Omental fat pad (tissue), 4 donors: ENCODE results near the gene ZNF142. TPM values are rescaled to one million over a fixed set of nuclear protein-coding genes. Genes with fewer than 3 reads are reported as not detected.
A peak's percentile ranks its signal among the peaks of the same experiment; 100 is the strongest.

Experiments used
- ATAC-seq: fragments of 150-250 bp; one replicate; pipeline ENCODE4 v1.9.1; 2016; ENCODE audit warnings: mild to moderate bottlenecking, moderate library complexity; ENCODE audit not compliant: low FRiP score
- DNase-seq: peaks from one replicate; pipeline ENCODE4 v3.0.0-alpha.2; 2019; ENCODE audit warnings: low spot score
- CTCF ChIP-seq, 3 donors: fragments of 450-650 bp; IDR thresholded peaks; one replicate each; pipeline ENCODE4 v1.5.1; 2016 to 2017; ENCODE audit warnings: antibody characterized with exemption in 3 of 3, mild to moderate bottlenecking in 3 of 3, moderate library complexity in 2 of 3
- total RNA-seq, 4 donors: library from RNA; depleted of rRNA; stranded (reverse); fragments of >200 nt; gene quantifications; one replicate each; pipeline ENCODE4 v1.1.0, GENCODE V29; 2016

The ZNF142 gene
- total RNA-seq, 4 donors from 2014 or later = 10.0 to 26.0 (median 18.1) TPM

DNA sequence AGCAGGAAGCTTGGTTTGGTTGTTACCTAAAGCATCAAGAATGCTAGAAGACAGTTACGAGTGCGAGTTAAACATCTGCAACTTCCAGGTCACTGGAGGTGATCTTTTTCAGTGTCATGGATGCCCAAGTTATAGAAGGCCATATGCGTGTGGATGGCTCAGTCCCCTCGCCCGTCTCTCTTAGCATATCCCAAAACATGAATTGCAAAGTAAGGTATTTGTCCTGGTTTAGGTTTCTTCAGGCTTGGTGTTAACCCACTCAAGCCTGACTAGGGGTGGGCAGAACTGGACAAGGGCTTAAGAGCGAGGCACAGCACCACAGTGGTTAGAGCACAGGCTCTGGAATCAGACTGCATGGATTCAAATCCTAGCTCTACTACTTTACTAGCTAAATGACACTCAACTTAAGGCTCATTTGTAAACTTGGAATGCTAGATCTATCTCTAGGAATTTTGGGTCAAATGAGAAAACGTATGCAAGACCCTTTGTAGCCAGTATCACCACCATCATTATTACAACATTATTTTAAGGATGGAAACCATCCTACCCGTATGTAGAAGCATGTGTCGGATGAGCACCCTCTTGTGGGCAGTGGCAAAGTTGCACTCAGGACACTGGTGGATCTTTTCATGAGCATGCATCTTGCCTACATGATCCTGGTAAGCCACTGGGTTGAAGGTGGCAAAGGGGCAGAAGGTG is 11.2 kb downstream of the ZNF142 start:
- peak in 2 of 3 donors; percentile 14 to 53 for TF ChIP-seq CTCF (IDR thresholded peaks at IDR 0.05)
- no peak for DNase-seq

GRCh38 chr2:218645126-218645525 is 14.3 kb downstream of the ZNF142 start:
- TF ChIP-seq CTCF (IDR thresholded peaks at IDR 0.05) = no peak
- DNase-seq = no peak
- no peak for ATAC-seq

More for the DNA sequence above, 11.2 kb downstream of the ZNF142 start:
- no peak for ATAC-seq

DNA sequence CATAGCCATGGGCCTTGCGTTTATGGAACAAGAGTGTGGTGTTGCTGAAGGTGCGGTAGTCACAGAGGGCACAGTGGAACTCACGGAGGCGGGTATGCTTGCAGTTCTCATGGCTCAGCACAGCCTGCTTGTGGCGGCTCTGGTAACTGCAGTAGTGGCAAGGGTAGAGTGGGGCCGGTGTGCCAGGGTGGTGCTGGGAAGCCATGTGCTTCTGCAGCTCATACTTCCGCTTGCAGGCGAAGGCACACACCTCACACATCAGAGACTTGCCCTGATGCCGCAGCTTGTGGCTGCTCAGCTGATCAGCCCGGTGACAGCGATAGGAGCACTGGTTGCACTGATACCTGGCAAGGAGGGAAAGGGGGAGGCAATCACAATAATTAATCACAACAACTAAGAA is 14.7 kb downstream of the ZNF142 start:
- ATAC-seq (no peak), DNase-seq (no peak)
- no peak for TF ChIP-seq CTCF (IDR thresholded peaks at IDR 0.05)

DNA sequence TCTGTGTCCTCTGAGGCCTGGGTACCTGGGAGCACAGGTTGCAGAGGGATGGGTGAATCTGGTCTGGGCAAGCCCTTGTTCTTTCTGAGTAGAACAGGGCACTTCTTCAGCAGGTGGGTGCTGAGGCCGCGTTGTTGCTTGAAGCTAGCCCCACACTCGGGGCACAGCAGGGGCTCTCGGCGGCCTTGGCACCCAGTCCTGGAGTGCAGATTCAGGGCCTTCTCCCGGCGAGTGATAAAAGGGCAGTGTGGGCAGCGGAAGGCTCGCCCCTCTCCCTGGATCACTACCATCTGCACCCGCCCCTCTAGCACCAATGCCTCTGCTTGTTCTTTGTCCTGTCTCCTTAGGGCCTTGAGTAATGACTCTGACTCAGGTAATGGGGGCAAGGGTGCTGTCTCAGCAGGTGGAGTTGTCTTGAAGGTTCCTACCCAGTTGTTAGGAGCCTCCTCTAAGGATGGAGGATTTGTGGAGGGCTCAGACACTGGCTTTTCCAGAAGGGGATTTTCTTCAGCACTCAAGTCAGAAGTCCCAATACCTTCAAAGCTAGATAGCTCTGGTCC is 15.6 kb downstream of the ZNF142 start:
- TF ChIP-seq CTCF (IDR thresholded peaks at IDR 0.05) = no peak
- DNase-seq (no peak), ATAC-seq (no peak)

- no peak for DNase-seq
- no peak for ATAC-seq
- no peak for TF ChIP-seq CTCF (IDR thresholded peaks at IDR 0.05)
These were observed 16.6 kb downstream of the ZNF142 start for GRCh38 chr2:218642786-218643185.

DNA sequence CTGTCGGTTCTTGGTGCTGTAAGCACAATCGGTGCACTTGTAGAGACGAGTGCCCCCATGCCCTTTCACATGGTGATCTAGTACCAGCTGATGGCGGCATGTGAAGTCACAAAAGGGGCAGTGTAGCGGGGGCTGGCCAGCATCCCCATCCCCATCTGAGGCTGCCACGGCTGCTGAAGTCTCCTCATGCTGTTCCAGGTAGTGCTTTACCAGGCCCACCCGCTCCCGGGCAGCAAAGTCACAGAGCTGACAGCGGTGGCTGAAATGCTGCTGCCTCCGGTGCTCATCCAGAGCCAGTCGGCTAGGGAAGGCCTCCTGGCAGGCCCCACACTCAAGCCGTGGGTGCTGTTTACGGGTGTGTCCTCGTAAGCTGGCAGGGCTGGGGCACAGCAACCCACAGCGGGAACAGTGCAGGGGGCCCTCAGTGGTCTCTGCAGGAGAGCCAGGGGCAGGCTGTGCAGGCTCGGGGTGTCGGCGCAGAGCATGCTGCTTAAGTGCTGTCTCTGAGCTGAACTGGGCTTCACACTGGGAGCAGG is 17.2 kb downstream of the ZNF142 start:
- DNase-seq (no peak), ATAC-seq (no peak)
- TF ChIP-seq CTCF (IDR thresholded peaks at IDR 0.05) = no peak

GRCh38 chr2:218638372-218638771 is 21.1 kb downstream of the ZNF142 start:
- no peak for TF ChIP-seq CTCF (IDR thresholded peaks at IDR 0.05)
- DNase-seq (no peak), ATAC-seq (no peak)
